ENCODE results near the gene DENND11. TPM values are rescaled to one million over a fixed set of nuclear protein-coding genes. Genes with fewer than 3 reads are reported as not detected.

Gene DENND11
- total and polyA plus RNA-seq, 2 of the 4 experiments (the other 2 are of a cell fraction), result 2.9 to 5.0 TPM

DNA sequence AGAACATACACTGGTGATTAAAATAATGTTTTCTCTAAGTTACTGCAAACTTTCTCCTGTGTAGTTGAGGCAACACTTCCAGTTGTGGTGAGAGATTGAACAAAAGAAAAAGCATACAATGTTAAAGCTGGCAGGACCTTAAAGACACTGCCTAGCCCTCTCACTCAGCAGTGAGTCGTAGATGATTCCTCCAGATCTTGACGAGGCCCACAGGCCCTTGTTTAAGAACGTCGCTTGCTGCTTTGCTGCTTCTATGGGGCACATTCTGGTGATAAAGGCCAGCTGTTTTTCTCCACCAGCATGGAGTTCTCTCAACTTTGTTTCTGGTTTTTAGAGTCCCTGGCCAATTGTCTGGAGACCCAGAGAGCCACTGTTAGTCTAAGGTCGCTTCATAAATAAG lies 2.8 kb upstream of the DENND11 start:
- Histone ChIP-seq H3K9me1 (ENCODE audit: insufficient read depth, low read length) (no peaks in the 10 kb centered on the region), H3K9me3 (ENCODE audit: control insufficient read depth, insufficient read depth, low read length) (no peaks in the 10 kb centered on the region), H4K20me1 (ENCODE audit: insufficient read depth, low read length) (no peaks in the 10 kb centered on the region; the same call in 1 of the 2 replicates), H4K8ac (ENCODE audit: low read depth in 2 of 2, low read length in 2 of 2) (no peak overlapping the region), H3K79me1 (ENCODE audit: low read depth in 1 of 2, low read length in 2 of 2) (peaks cover 0 to 3% of the 10 kb centered on the region in 2 experiments; a peak in 1 of 4 replicates), H2BK5ac (ENCODE audit: low read depth, low read length, poor library complexity, severe bottlenecking) (no peak overlapping the region), H2AFZ (replicated peaks; ENCODE audit: low read length, poor library complexity) (no peak overlapping the region), H4K5ac (ENCODE audit: low read depth, low read length) (no peak overlapping the region), H3K14ac (replicated peaks; ENCODE audit: low read depth, low read length) (no peak overlapping the region), H3K4ac (ENCODE audit: low read depth, low read length) (no peak overlapping the region), H3K4me2 (ENCODE audit: low read depth, low read length) (no peak overlapping the region), H2BK120ac (ENCODE audit: low read depth, low read length) (no peak overlapping the region), H3K4me3 (ENCODE audit: insufficient read depth, low read depth, low read length) (no peak overlapping the region), H2BK20ac (ENCODE audit: low read depth, low read length) (no peak overlapping the region), H2AK9ac (replicated peaks; ENCODE audit: low read depth, low read length, poor library complexity) (no peak overlapping the region), H3K56ac (ENCODE audit: extremely low read depth, insufficient read depth, low read length) (no peak overlapping the region), H4K91ac (ENCODE audit: insufficient read depth, low read depth, low read length) (no peak overlapping the region), H3K27ac (ENCODE audit: insufficient read depth, low read length) (no peak overlapping the region), H3K9ac (ENCODE audit: low read depth, low read length) (no peak overlapping the region), H3K23ac (ENCODE audit: low read depth, low read length) (no peak overlapping the region), H2BK15ac (ENCODE audit: low read depth, low read length) (no peak overlapping the region), H3K36me3 (ENCODE audit: control insufficient read depth, insufficient read depth, low read length) (no peaks in the 10 kb centered on the region), H2AK5ac (ENCODE audit: low read depth, low read length) (no peak overlapping the region), H3K18ac (ENCODE audit: low read depth, low read length) (no peak overlapping the region), H3K4me1 (ENCODE audit: control insufficient read depth, insufficient read depth, low read length) (peaks cover 1% of the 10 kb centered on the region; the same call in 1 of the 2 replicates), H3K27me3 (ENCODE audit: control insufficient read depth, insufficient read depth, low read length) (peaks cover 3% of the 10 kb centered on the region; the same call in 1 of the 2 replicates)
- in situ Hi-C loops (cut with MboI; ENCODE audit: low sequenced_read_pairs), result no loop called here
- ChIA-PET CTCF (no interaction called here), POLR2A (ENCODE audit: unreplicated experiment) (no interaction called here)
- dilution Hi-C loops (cut with HindIII; ENCODE audit: low sequenced_read_pairs, unreplicated experiment), result no loop called here
- DNase-seq, result peak; percentile 29
- no TSS peak for BruUV-seq (replicated peaks)
- intact Hi-C loops (cut with micrococcal nuclease), result no loop called here
- WGBS, 2 experiments (ENCODE audit: extremely low coverage in 2 of 2, insufficient read length in 1 of 2), result no CpG with 5 or more reads among the region's 5 CpGs
- TF ChIP-seq CEBPB (IDR thresholded peaks at IDR 0.05; ENCODE audit: low read depth, low read length) (no peak), RFX5 (IDR thresholded peaks at IDR 0.05; ENCODE audit: low read depth, low read length) (no peak), POLR2A (IDR thresholded peaks at IDR 0.05; ENCODE audit: low read depth, low read length) (no peak), CHD1 (IDR thresholded peaks at IDR 0.05; ENCODE audit: low read depth, low read length) (no peak), RAD21 (IDR thresholded peaks at IDR 0.05; ENCODE audit: low read length) (no peak), MAFK (IDR thresholded peaks at IDR 0.05; ENCODE audit: low read depth, low read length) (no peak)
- TF ChIP-seq, protein P1, sequence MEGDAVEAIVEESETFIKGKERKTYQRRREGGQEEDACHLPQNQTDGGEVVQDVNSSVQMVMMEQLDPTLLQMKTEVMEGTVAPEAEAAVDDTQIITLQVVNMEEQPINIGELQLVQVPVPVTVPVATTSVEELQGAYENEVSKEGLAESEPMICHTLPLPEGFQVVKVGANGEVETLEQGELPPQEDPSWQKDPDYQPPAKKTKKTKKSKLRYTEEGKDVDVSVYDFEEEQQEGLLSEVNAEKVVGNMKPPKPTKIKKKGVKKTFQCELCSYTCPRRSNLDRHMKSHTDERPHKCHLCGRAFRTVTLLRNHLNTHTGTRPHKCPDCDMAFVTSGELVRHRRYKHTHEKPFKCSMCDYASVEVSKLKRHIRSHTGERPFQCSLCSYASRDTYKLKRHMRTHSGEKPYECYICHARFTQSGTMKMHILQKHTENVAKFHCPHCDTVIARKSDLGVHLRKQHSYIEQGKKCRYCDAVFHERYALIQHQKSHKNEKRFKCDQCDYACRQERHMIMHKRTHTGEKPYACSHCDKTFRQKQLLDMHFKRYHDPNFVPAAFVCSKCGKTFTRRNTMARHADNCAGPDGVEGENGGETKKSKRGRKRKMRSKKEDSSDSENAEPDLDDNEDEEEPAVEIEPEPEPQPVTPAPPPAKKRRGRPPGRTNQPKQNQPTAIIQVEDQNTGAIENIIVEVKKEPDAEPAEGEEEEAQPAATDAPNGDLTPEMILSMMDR (conservative IDR thresholded peaks at IDR 0.05; ENCODE audit: low read depth, low read length), result no peak
- ATAC-seq (ENCODE audit: low read depth), result no peak

Measured in IMR-90 (cell line).